ENCODE measurements around the gene MST1.

MST1 gene

DNA sequence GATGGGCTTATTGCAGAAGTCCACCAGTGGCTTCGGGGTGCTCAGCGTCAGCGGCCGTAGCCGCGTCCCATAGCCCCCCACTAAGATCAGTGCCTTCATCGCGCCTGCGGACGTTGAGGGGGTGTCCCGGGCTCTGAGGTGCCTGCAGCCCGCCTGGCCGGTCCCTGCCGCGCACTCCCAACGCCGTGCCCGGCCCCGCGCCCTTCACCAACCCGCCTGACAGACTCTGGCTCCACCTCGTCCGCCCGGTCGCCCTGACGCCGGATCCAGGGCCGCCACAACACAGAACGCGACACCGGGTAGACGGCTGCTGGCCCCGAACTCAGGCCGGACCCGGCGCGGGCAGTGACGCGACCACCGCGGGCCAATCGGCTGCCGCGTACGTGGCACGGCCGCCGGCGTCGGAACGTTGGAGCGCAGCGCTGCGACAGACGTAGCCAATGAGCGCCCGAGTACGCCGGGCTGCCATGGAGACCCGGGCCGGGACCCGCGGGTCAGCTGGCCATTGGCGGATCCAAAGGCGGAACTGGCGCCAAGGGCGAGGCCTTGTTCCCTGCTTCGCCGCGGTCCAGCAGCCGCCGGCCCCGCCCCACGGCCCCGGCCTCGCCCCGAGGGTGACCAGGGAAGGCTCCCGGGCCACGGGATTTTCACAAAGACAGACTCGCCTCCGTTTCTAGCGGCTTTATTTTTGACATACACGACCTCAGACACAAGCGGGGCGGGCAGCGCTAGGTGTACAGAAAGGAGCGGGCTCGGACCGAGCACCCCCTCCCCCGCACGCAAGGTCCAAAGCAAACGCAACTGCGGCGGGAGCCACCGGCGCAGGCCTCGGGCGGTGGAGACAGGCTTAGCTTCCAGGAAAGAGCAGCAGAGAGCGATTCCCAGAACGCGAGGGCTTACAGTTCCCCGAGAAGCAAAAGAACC, 34.6 kb upstream of the MST1 start, which contains the start of gene GMPPB (continued):
- TF ChIP-seq, protein P1, sequence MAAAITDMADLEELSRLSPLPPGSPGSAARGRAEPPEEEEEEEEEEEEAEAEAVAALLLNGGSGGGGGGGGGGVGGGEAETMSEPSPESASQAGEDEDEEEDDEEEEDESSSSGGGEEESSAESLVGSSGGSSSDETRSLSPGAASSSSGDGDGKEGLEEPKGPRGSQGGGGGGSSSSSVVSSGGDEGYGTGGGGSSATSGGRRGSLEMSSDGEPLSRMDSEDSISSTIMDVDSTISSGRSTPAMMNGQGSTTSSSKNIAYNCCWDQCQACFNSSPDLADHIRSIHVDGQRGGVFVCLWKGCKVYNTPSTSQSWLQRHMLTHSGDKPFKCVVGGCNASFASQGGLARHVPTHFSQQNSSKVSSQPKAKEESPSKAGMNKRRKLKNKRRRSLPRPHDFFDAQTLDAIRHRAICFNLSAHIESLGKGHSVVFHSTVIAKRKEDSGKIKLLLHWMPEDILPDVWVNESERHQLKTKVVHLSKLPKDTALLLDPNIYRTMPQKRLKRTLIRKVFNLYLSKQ (tag by site-specific recombination; IDR thresholded peaks at IDR 0.05; ENCODE audit: borderline replicate concordance), result no peak
- TF ChIP-seq KLF7 (tag by site-specific recombination; IDR thresholded peaks at IDR 0.05; ENCODE audit: borderline replicate concordance) (peak; percentile 34; the same call in 1 of the 2 replicates), HOXC10 (CRISPR knock-in tag; IDR thresholded peaks at IDR 0.05) (no peak), ZNF777 (tag by site-specific recombination; IDR thresholded peaks at IDR 0.05; ENCODE audit: borderline replicate concordance) (0 out of 2 replicates have a peak, but pooled peaks have one; percentile 32), KLF9 (tag by site-specific recombination; IDR thresholded peaks at IDR 0.05; ENCODE audit: low read depth) (peak; percentile 61; the same call in 1 of the 2 replicates), ZNF561 (tag by site-specific recombination; IDR thresholded peaks at IDR 0.05; ENCODE audit: borderline replicate concordance) (0 out of 2 replicates have a peak, but pooled peaks have one; percentile 18), ZBTB8A (tag by site-specific recombination; IDR thresholded peaks at IDR 0.05) (peak; percentile 31), SP2 (tag by site-specific recombination; IDR thresholded peaks at IDR 0.05) (peak; percentile 95), ZEB2 (tag by site-specific recombination; IDR thresholded peaks at IDR 0.05) (peak; percentile 37), ZNF404 (tag by site-specific recombination; IDR thresholded peaks at IDR 0.05) (no peak), SP7 (tag by site-specific recombination; IDR thresholded peaks at IDR 0.05) (peak; percentile 20; the same call in 1 of the 2 replicates), ZFP37 (tag by site-specific recombination; IDR thresholded peaks at IDR 0.05) (peak; percentile 36; the same call in 1 of the 2 replicates), ZBTB17 (tag by site-specific recombination; IDR thresholded peaks at IDR 0.05) (peak; percentile 53; the same call in 1 of the 2 replicates), ZNF311 (tag by site-specific recombination; IDR thresholded peaks at IDR 0.05; ENCODE audit: borderline replicate concordance) (no peak), ZNF366 (tag by site-specific recombination; conservative IDR thresholded peaks at IDR 0.05) (no peak), ZBTB1 (tag by site-specific recombination; IDR thresholded peaks at IDR 0.05) (peak; percentile 7; the same call in 1 of the 2 replicates), ZNF398 (tag by site-specific recombination; IDR thresholded peaks at IDR 0.05) (0 out of 2 replicates have a peak, but pooled peaks have one; percentile 25), ZNF18 (tag by site-specific recombination; IDR thresholded peaks at IDR 0.05) (no peak), PATZ1 (tag by site-specific recombination; IDR thresholded peaks at IDR 0.05) (peak; percentile 48), ZNF501 (tag by site-specific recombination; IDR thresholded peaks at IDR 0.05) (peak; percentile 81), ZNF335 (tag by site-specific recombination; conservative IDR thresholded peaks at IDR 0.05) (peak; percentile 89), KLF8 (tag by site-specific recombination; IDR thresholded peaks at IDR 0.05) (peak; percentile 56; the same call in 1 of the 2 replicates), ZNF600 (tag by site-specific recombination; IDR thresholded peaks at IDR 0.05) (peak; percentile 75), PRDM10 (tag by site-specific recombination; IDR thresholded peaks at IDR 0.05) (no peak; the same call in 1 of the 2 replicates), KLF17 (tag by site-specific recombination; IDR thresholded peaks at IDR 0.05) (peak; percentile 48; the same call in 1 of the 2 replicates), BCL11A (tag by site-specific recombination; IDR thresholded peaks at IDR 0.05; ENCODE audit: low read depth) (peak; percentile 80; the same call in 1 of the 2 replicates), ZXDB (tag by site-specific recombination; IDR thresholded peaks at IDR 0.05) (peak; percentile 53)

Measured in HEK293 (cell line).